ENCODE results near the gene KIF1A.
"Not testable (repeated sequence)": the region's sequence is repeated elsewhere in the genome, so short reads cannot be mapped to it uniquely, and the experiment has no call there.

DNA sequence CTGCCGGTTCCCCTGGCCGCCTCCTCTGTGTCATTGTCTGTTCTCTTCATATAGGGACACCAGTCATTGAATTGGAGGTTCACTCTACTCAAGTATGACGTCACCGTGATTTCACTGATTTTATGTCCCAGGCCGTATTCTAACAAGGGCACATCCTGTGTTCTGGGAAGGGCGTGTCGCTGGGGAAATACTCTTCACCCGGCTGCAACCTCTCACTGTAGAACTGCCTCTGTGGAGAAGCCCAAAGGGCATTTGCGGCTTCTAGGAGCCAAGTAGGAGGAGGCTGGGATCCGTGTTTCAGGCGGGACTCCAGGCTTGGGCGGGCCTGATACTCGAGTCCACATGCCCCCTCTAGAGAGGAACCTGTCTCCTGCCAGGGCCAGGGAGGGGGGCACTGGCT lies 123.5 kb downstream of the KIF1A start:
- not testable (repeated sequence) for TF ChIP-seq CTCF (IDR thresholded peaks at IDR 0.05; ENCODE audit: poor library complexity); EZH2 (IDR thresholded peaks at IDR 0.05; ENCODE audit: borderline replicate concordance); EZH2phosphoT487 (IDR thresholded peaks at IDR 0.05; ENCODE audit: low read depth, severe bottlenecking, unreplicated experiment)

Data from hepatocyte (in vitro differentiated cells).